ENCODE data around the gene RBM42. TPM values are rescaled to one million over a fixed set of nuclear protein-coding genes. Genes with fewer than 3 reads are reported as not detected.
"Not testable (repeated sequence)": the region's sequence is repeated elsewhere in the genome, so short reads cannot be mapped to it uniquely, and the experiment has no call there.

The RBM42 gene
- total RNA-seq, 1 donor from 2014 or later = 66.6 TPM

DNA sequence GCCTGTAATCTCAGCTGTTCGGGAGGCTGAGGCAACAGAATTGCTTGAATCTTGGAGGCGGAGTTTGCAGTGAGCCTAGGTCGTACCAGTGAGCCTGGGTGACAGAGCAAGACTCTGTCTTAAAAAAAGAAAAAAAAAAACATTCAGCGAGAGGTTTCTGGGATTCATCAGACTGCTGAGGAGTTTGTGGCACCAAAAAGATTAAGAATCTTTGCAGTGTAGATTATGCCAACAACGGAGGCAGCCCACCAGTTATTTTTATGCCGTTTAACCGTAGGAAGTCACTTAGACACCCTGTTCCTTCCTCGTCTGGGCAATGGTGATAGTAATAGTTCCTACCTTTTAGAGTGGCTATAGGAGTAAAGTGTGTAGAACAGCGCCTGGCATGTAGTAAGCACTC lies 21.7 kb downstream of the RBM42 start:
- no peak for DNase-seq (ENCODE audit: low spot score)

DNA sequence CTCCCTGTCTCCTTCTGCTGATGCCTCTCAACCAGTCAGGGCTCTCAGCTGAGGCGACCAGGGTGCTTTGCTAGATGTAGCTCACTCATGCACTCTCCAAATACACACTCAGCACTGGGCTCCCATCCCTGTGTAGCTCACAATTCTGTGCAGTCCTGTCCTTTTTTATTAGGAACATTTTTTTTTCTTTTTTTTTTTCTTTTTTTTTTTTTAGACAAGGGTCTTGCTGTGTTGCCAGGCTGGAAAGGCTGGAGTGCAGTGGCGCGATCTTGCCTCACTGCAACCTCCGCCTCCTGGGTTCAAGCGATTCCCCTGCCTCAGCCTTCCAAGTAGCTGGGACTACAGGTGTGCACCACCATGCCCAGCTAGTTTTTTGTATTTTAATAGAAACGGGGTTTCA lies 26.0 kb downstream of the RBM42 start:
- DNase-seq (ENCODE audit: low spot score) = not testable (repeated sequence)

DNA sequence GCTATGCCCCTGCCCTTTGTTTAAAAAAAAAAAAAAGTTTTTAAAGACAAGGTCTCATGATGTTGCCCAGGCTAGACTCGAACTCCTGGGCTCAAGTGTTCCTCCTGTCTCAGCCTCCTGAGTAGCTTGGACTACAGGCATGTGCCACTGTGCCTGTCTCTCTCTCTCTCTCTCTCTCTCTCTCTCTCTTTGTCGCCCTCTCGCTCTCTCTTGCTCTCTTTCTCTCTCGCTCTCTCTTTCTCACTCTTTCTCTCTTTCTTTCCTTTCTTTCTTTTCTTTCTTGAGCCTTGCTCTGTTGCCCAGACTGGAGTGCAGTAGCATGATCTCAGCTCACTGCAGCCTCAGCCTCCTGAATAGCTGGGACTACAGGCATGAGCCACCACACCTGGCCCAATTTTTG lies 26.8 kb downstream of the RBM42 start:
- no peak for DNase-seq (ENCODE audit: low spot score)

DNA sequence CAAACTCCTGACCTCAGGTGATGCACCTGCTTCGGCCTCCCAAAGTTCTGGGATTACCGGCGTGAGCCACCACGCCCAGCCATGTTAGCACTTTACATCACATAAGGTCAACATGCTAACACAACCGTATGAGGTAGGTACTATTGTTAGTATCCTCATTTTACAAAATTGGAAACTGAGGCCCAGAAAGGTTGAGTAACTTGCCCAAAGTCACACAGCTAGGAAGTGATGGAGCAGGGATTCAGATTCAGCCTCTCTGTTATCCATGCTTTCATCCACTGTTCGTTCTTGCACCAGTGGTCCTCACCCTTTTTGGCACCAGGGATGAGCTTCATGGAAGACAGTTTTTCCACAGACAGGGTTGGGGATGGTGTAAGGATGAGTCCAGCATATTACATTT lies 27.9 kb downstream of the RBM42 start:
- no peak for DNase-seq (ENCODE audit: low spot score)

DNA sequence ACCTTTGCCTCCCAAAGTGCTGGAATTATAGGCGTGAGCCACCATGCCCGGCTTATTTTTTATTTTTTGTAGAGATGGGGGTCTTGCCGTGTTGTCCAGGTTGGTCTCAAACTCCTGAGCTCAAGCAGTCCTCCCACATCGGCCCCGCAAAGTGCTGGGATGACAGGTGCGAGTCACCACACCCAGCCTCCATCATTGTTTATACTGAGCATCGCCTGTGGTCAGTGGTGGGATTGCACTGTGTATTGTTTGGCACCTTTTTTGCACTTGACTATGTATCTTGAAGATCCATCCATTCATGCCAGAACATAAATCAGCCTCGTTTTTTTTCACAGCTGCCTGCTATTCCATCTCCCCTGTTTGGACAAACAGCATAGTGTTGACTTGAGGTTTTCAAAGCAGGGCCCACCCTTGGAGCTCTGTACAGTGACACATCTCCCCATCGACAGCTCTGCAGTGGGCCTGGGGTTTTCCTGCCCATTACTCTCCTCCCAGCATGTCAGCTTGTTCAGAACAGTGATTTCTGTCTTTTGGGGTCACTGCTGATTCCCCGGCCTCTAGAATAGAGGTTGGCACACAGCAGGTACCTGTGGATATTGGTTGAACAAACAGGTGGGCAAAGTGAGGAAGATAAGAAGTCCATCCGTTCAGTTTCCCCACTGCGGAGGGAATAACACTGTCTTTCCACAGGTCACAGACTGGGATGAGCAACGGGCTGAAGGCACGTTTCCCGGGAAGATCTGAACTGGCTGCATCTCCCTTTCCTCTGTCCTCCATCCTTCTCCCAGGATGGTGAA lies 29.3 kb downstream of the RBM42 start:
- no peak for DNase-seq (ENCODE audit: low spot score)

DNA sequence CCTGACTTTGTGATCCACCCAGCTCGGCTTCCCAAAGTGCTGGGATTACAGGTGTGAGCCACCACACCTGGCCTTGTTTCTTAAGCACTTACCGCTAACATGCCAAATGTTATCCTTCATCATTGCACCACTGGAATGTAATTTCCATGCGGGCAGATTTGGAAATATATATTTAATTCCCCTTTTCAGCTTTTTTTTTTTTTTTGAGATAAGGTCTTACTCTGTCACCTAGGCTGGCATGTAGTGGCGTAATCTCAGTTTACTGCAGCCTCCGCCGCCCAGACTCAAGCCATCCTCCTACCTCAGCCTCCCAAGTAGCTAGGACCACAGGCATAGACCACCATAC lies 33.1 kb downstream of the RBM42 start:
- no peak for DNase-seq (ENCODE audit: low spot score)

DNA sequence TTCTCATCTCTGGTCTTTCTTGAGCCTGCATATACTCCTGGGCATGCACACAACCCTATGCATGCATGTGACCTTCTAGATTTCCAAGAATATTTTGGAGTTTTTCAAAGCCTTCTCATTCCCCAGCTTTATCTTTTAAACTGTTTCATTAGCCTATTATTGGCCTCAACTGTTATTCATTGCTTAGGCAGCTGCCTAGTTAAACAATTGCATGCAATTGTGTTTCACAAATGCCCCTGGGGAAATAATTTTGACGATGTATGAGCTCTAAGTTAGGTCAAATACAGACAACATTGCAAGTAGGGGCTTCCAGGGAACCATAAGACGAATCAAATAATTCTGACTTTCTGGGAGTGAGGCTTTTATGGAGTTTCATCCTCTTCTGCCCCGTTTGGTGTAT lies 35.1 kb downstream of the RBM42 start:
- no peak for DNase-seq (ENCODE audit: low spot score)

DNA sequence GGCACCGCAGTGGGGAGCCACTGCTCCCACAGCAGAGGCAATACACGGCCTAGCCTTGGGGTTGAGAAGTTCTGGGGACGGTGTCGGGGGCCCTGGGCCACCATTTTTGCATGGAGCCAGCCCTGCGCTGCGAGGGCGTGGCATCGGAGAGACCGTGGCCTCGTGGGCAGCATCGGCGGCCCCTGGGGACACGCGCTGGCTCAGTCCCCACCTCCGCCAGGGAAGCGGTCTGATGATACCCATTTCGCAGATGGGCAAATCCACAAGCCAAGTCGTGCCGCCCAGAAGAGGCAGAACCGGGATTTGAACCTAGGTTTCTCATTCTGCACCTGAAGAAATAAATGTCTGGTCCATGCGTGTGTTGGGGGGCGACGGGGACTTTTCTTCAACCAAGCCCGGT lies 36.3 kb downstream of the RBM42 start:
- DNase-seq (ENCODE audit: low spot score) = no peak

DNA sequence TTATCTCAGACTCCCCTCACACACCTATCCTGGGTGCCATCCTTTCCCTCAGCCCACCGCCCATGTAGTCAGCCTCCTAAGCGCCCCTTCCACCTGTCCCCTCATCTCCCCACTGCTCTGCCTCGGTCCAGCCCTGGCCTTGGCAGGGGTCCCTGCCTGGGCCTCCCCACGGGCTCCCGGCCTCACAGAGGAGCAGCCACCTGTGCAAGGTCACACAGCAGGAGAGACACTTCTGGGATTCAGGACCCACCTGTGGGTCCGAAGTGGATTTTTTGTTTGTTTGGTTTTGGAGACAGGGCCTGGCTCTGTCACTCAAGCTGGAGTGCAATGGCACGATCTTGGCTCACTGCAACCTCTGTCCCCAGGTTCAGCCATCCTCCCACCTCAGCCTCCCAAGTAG lies 36.8 kb downstream of the RBM42 start:
- DNase-seq (ENCODE audit: low spot score) = no peak

DNA sequence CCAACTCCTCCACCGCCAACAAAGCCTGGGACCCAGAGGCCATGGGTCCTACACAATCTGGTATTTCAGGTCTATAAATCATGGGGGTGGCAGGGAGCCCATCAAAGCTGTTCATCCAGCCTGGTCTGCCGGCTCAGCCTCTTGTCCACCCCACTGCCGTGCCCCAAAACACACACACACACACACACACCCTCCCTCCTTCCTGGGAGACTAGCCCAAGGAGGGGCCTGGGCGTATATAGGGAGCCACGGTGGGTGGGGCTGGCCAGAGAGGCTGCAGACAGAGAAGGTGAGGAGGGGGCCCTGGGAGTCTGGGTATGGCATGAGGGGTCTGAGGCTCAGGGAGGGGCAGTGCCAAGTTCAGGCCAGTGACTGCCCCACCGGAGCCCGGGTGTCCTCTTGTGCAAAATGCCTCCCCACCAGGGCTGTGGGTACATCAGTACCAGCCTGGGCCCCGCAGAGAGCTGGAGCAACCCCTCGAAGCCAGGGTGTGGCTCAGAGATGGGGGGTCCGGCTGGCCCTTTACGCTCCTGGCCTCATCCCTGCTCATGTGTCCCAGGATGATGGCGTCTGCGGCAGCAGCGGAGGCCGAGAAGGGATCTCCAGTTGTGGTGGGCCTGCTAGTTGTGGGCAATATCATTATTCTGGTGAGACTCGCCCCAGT lies 37.5 kb downstream of the RBM42 start, which contains the start of gene UPK1A:
UPK1A (plus strand) TSS at position 267 of the 663 bp plus-strand sequence; CDS start at position 563, 296 bp downstream.
- DNase-seq (ENCODE audit: low spot score) = peak; percentile 82

DNA sequence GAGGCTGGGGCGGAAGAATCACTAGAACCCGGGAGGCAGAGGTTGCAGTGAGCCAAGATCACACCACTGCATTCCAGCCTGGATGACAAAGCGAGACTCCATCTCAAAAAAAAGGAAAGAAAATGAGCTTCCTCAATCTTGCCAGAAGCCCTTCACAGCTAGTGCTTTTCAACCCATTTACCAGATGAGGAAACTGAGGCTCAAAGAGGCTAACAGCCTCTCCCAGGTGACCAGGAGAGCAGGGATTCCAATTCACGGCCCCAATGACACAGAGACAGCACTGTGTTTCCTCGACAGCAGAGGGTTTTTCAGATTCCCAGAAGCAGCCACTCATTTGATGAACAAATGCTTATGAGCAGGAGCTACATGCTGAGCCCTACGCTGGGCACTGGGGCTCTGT lies 40.7 kb downstream of the RBM42 start:
- DNase-seq (ENCODE audit: low spot score) = no peak

DNA sequence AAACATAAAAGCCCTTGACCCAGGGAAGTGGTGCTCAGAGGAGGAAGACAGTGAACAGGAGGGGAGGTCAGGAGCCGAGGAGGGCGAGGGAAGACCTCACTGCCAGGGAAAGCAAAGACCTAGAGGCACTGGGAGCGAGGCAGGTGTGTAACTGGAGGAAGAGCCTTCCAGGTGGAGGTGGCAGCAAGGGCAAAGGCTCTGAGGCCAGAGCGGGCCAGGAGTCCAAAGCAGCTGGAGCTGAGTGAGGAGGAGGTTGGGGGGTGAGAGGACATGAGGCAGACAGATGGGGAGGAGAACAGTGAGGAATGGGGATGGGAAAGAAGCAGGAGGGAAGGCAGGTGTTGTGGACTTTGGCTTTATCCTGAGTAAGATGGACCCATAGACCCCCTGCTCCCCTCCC lies 41.1 kb downstream of the RBM42 start:
- no peak for DNase-seq (ENCODE audit: low spot score)

DNA sequence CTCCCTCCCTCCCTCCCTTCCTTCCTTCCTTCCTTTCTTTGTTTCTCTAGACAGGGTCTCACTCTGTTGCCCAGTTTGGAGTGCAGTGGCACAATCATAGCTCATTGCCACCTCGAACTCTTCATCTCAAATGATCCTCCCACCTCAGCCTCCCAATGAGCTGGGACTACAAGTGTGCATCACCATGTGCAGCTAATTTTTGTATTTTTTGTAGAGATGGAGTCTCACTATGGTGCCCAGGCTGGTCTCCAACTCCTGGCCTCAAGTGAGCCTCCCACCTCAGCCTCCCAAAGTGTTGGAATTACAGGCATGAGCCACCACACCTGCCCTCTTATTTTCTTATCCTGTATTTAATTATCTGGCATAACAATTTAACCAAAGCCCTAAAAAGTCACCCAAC lies 41.9 kb downstream of the RBM42 start:
- no peak for DNase-seq (ENCODE audit: low spot score)

DNA sequence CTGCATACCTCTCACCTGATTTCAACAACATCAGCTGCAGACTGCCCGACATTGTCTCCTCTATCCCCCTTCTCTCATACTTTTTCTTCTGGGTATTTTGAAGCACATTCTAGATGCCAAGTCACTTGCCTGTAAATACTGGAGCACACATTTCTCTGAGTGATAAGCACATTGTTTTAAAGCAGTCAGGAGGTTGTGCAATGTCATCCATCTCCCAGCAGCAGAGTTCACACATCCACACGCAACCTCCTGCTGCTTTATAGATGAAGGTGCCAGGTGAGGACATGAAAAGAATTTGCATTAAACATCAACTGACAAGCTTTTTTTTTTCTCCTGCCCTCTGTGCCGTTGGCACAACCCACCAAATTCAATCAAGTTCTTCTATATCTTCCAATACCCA lies 43.0 kb downstream of the RBM42 start:
- DNase-seq (ENCODE audit: low spot score) = no peak

DNA sequence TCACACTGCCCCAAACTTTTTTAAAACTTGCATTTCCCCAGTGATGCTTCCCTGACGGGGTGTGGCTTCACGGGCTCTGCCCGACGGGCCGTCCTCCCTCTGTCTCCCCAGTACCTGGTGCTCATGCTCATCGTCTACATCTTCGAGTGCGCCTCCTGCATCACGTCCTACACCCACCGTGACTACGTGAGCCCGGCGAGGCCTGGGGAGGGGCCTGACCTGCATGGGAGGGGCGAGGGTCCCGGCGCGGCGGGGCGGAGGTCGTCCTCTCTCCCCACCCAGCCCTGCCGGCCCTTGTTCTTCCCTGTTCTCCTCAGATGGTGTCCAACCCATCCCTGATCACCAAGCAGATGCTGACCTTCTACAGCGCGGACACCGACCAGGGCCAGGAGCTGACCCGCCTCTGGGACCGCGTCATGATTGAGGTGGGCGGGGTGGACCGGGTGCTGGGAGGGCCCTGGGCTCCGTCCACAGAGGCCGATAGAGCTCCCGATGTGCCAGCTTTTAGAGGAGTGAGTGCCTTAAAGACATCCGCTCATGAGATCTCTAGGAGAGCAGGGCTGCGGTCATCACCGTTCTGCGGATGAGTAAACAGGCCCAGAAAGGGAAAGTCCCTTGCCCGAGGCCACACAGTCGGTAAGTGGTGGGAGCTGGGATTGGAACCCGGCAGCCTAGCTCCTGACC lies 44.4 kb downstream of the RBM42 start:
- no peak for DNase-seq (ENCODE audit: low spot score)

DNA sequence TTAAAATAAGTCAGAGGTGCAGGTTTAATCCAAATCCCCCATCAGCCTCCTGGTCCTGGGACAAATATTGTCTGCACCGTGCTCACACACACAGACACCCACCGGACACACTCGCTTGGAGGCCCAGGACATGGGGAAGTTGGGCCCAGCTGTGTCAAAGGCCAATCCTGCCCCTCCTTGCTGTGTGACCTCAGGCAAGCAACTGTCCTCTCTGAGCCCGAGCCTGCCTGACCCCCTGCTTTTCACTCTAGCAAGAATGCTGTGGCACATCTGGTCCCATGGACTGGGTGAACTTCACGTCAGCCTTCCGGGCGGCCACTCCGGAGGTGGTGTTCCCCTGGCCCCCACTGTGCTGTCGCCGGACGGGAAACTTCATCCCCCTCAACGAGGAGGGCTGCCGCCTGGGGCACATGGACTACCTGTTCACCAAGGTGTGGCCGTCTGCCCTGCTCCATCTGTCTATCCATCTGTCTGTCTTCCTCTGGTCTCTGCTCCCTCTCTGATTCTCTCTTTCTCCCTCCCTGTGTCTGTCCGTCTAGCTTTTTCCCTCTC lies 46.8 kb downstream of the RBM42 start:
- DNase-seq (ENCODE audit: low spot score) = no peak

Other genes with a start within 250 kb of the RBM42 start
- gene FFAR2, start 180.8 kb upstream of the RBM42 start, total RNA-seq = 0.36 TPM
- not detected for gene KRTDAP, start 138.6 kb upstream of the RBM42 start, total RNA-seq
- 131 TPM for gene DMKN, start 115.4 kb upstream of the RBM42 start, total RNA-seq
- gene SBSN, start 100.7 kb upstream of the RBM42 start, total RNA-seq = not detected
- gene GAPDHS, start 95.6 kb upstream of the RBM42 start, total RNA-seq = not detected
- gene TMEM147, start 83.4 kb upstream of the RBM42 start, total RNA-seq = 113 TPM
- not detected for gene ATP4A, start 65.4 kb upstream of the RBM42 start, total RNA-seq
- gene PMIS2, start 42.9 kb upstream of the RBM42 start, total RNA-seq = not detected
- 19.2 TPM for gene HAUS5, start 16.3 kb upstream of the RBM42 start, total RNA-seq
- gene ETV2, start 12.7 kb downstream of the RBM42 start, total RNA-seq = 1.1 TPM
- gene COX6B1, start 19.3 kb downstream of the RBM42 start, total RNA-seq = 473 TPM
- 631 TPM for gene UPK1A, start 37.5 kb downstream of the RBM42 start, total RNA-seq
- not detected for gene ZBTB32, start 75.5 kb downstream of the RBM42 start, total RNA-seq
- gene KMT2B, start 89.0 kb downstream of the RBM42 start, total RNA-seq = 43.7 TPM
- 14.7 TPM for gene IGFLR1, start 113.4 kb downstream of the RBM42 start, total RNA-seq
- 32.9 TPM for gene U2AF1L4, start 116.4 kb downstream of the RBM42 start, total RNA-seq
- gene PSENEN, start 116.6 kb downstream of the RBM42 start, total RNA-seq = 81.1 TPM
- gene LIN37, start 119.5 kb downstream of the RBM42 start, total RNA-seq = 7.2 TPM
- gene HSPB6, start 128.0 kb downstream of the RBM42 start, total RNA-seq = 80.9 TPM
- 51.1 TPM for gene PROSER3, start 129.1 kb downstream of the RBM42 start, total RNA-seq
- gene ARHGAP33, start 146.5 kb downstream of the RBM42 start, total RNA-seq = 17.8 TPM
- gene PRODH2, start 183.8 kb downstream of the RBM42 start, total RNA-seq = not detected
- not detected for gene NPHS1, start 223.5 kb downstream of the RBM42 start, total RNA-seq
- gene KIRREL2, start 227.9 kb downstream of the RBM42 start, total RNA-seq = not detected
- gene APLP1, start 239.5 kb downstream of the RBM42 start, total RNA-seq = 6.2 TPM